Measurements from ENCODE around the gene ZNF423. TPM values are rescaled to one million over a fixed set of nuclear protein-coding genes. Genes with fewer than 3 reads are reported as not detected.
"Not testable (repeated sequence)": the region's sequence is repeated elsewhere in the genome, so short reads cannot be mapped to it uniquely, and the experiment has no call there.

Gene ZNF423
- polyA plus RNA-seq, result 10 to 100 TPM in 1 of 3 donors, 1 to 10 TPM in 2; 1.9 to 15.4 (median 8.7) TPM

GRCh38 chr16:49855822-49856671 lies at the start of gene ZNF423:
Gene ZNF423, minus strand, starts transcription at chr16:49856112. Its CDS starts 338 bp downstream, at chr16:49855774.
- H3K27ac ChIP-seq (ENCODE audit: low read depth, low read length), result peak within 1 kb of the TSS; percentile 62

GRCh38 chr16:49904348-49905062 lies 48.6 kb upstream of the ZNF423 start:
- WGBS, 3 donors, result 90 to 92% (median 91%) methylated on average over 9 of the region's 9 CpGs
- H3K27ac ChIP-seq (ENCODE audit: low read depth, low read length), result no peak overlapping the region

More at GRCh38 chr16:49855822-49856671, at the start of gene ZNF423:
- WGBS, 3 donors, result 0 to 1% (median 1%) methylated on average over 29 to 64 of the region's 70 CpGs

GRCh38 chr16:49902908-49903307 lies 47.0 kb upstream of the ZNF423 start:
- 75 to 82% (median 77%) methylated on average over 5 of the region's 5 CpGs for WGBS, 3 donors
- H3K27ac ChIP-seq (ENCODE audit: low read depth, low read length), result no peak overlapping the region

GRCh38 chr16:49901711-49902110 lies 45.8 kb upstream of the ZNF423 start:
- 91 to 94% (median 92%) methylated on average over 9 of the region's 9 CpGs for WGBS, 3 donors
- no peak overlapping the region for H3K27ac ChIP-seq (ENCODE audit: low read depth, low read length)

GRCh38 chr16:49900875-49901274 lies 45.0 kb upstream of the ZNF423 start:
- no peak overlapping the region for H3K27ac ChIP-seq (ENCODE audit: low read depth, low read length)
- WGBS, 3 donors, result 86 to 94% (median 90%) methylated on average over 7 of the region's 7 CpGs

GRCh38 chr16:49899991-49900695 lies 44.2 kb upstream of the ZNF423 start:
- WGBS, 3 donors, result 68 to 79% (median 69%) methylated on average over 8 of the region's 8 CpGs

GRCh38 chr16:49896447-49896964 lies 40.6 kb upstream of the ZNF423 start:
- no peak overlapping the region for H3K27ac ChIP-seq (ENCODE audit: low read depth, low read length)
- WGBS, 3 donors, result 84 to 90% (median 85%) methylated on average over 12 of the region's 12 CpGs

More at GRCh38 chr16:49899991-49900695, 44.2 kb upstream of the ZNF423 start:
- H3K27ac ChIP-seq (ENCODE audit: low read depth, low read length), result no peak overlapping the region

GRCh38 chr16:49890876-49891275 lies 35.0 kb upstream of the ZNF423 start:
- WGBS, 3 donors, result 20 to 43% (median 31%) methylated on average over 5 of the region's 5 CpGs
- no peak overlapping the region for H3K27ac ChIP-seq (ENCODE audit: low read depth, low read length)

- no peak overlapping the region for H3K27ac ChIP-seq (ENCODE audit: low read depth, low read length)
- WGBS, 3 donors, result 92 to 94% (median 93%) methylated on average over 5 of the region's 5 CpGs
Measured at GRCh38 chr16:49889725-49890397, 33.9 kb upstream of the ZNF423 start.

- WGBS, 3 donors, result 42 to 89% (median 88%) methylated on average over 9 of the region's 9 CpGs
- no peak overlapping the region for H3K27ac ChIP-seq (ENCODE audit: low read depth, low read length)
Measured at GRCh38 chr16:49886554-49887094, 30.7 kb upstream of the ZNF423 start.

- 28 to 57% (median 51%) methylated on average over 14 of the region's 14 CpGs for WGBS, 3 donors
- H3K27ac ChIP-seq (ENCODE audit: low read depth, low read length), result no peak overlapping the region
Measured at GRCh38 chr16:49884033-49885015, 28.4 kb upstream of the ZNF423 start.

- WGBS, 3 donors, result 60 to 73% (median 61%) methylated on average over 15 to 16 of the region's 16 CpGs
- H3K27ac ChIP-seq (ENCODE audit: low read depth, low read length), result no peak overlapping the region
Measured at GRCh38 chr16:49883076-49884014, 27.4 kb upstream of the ZNF423 start.

- no peak overlapping the region for H3K27ac ChIP-seq (ENCODE audit: low read depth, low read length)
- 55 to 85% (median 81%) methylated on average over 7 of the region's 7 CpGs for WGBS, 3 donors
Measured at GRCh38 chr16:49881890-49882289, 26.0 kb upstream of the ZNF423 start.

- 86 to 96% (median 93%) methylated on average over 3 of the region's 3 CpGs for WGBS, 3 donors
- not testable (repeated sequence) for H3K27ac ChIP-seq (ENCODE audit: low read depth, low read length)
Measured at GRCh38 chr16:49878540-49878939, 22.6 kb upstream of the ZNF423 start.

GRCh38 chr16:49876716-49877129 lies 20.8 kb upstream of the ZNF423 start:
- WGBS, 3 donors, result 2 to 5% (median 5%) methylated on average over 21 to 22 of the region's 22 CpGs
- H3K27ac ChIP-seq (ENCODE audit: low read depth, low read length), result no peak overlapping the region

Measured in adipose tissue (tissue), 3 donors.